ENCODE measurements around the gene ADARB2.

The ADARB2 gene

GRCh38 chr10:1581189-1581588, 156.1 kb downstream of the ADARB2 start:
- Histone ChIP-seq H3K4me3 (ENCODE audit: low read depth in 1 of 2, low read length in 1 of 2) (no peak overlapping the region), H3K4me1 (ENCODE audit: control insufficient read depth in 1 of 2, insufficient read depth in 1 of 2, low read depth in 1 of 2, low read length in 1 of 2) (no peaks in the 10 kb centered on the region), H3K9me3 (no peaks in the 10 kb centered on the region), H3K36me3 (no peaks in the 10 kb centered on the region), H3K27me3 (no peaks in the 10 kb centered on the region), H3K27ac (no peak overlapping the region)
- TF ChIP-seq, protein P1, sequence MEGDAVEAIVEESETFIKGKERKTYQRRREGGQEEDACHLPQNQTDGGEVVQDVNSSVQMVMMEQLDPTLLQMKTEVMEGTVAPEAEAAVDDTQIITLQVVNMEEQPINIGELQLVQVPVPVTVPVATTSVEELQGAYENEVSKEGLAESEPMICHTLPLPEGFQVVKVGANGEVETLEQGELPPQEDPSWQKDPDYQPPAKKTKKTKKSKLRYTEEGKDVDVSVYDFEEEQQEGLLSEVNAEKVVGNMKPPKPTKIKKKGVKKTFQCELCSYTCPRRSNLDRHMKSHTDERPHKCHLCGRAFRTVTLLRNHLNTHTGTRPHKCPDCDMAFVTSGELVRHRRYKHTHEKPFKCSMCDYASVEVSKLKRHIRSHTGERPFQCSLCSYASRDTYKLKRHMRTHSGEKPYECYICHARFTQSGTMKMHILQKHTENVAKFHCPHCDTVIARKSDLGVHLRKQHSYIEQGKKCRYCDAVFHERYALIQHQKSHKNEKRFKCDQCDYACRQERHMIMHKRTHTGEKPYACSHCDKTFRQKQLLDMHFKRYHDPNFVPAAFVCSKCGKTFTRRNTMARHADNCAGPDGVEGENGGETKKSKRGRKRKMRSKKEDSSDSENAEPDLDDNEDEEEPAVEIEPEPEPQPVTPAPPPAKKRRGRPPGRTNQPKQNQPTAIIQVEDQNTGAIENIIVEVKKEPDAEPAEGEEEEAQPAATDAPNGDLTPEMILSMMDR (IDR thresholded peaks at IDR 0.05): no peak

- no peaks in the 10 kb centered on the region for H3K4me1 ChIP-seq (ENCODE audit: control insufficient read depth in 1 of 2, insufficient read depth in 1 of 2, low read depth in 1 of 2, low read length in 1 of 2)
- H3K9me3 ChIP-seq: no peaks in the 10 kb centered on the region
- no peaks in the 10 kb centered on the region for H3K36me3 ChIP-seq
- no peak overlapping the region for H3K4me3 ChIP-seq (ENCODE audit: low read depth in 1 of 2, low read length in 1 of 2)
- no peak overlapping the region for H3K27ac ChIP-seq
- TF ChIP-seq, protein P1 (IDR thresholded peaks at IDR 0.05): no peak
- no peaks in the 10 kb centered on the region for H3K27me3 ChIP-seq
Observed at GRCh38 chr10:1579671-1580070, 157.7 kb downstream of the ADARB2 start.

GRCh38 chr10:1579141-1579491, 158.2 kb downstream of the ADARB2 start:
- TF ChIP-seq, protein P1 (IDR thresholded peaks at IDR 0.05): no peak
- Histone ChIP-seq H3K27ac (no peak overlapping the region), H3K27me3 (no peaks in the 10 kb centered on the region)

GRCh38 chr10:1578392-1579140, 158.8 kb downstream of the ADARB2 start:
- H3K27me3 ChIP-seq: no peaks in the 10 kb centered on the region
- H3K4me3 ChIP-seq (ENCODE audit: low read depth in 1 of 2, low read length in 1 of 2): no peak overlapping the region
- H3K4me1 ChIP-seq (ENCODE audit: control insufficient read depth in 1 of 2, insufficient read depth in 1 of 2, low read depth in 1 of 2, low read length in 1 of 2): no peaks in the 10 kb centered on the region
- no peaks in the 10 kb centered on the region for H3K36me3 ChIP-seq
- H3K27ac ChIP-seq: no peak overlapping the region
- TF ChIP-seq, protein P1 (IDR thresholded peaks at IDR 0.05): no peak
- no peaks in the 10 kb centered on the region for H3K9me3 ChIP-seq

More at GRCh38 chr10:1579141-1579491, 158.2 kb downstream of the ADARB2 start:
- Histone ChIP-seq H3K36me3 (no peaks in the 10 kb centered on the region), H3K4me1 (ENCODE audit: control insufficient read depth in 1 of 2, insufficient read depth in 1 of 2, low read depth in 1 of 2, low read length in 1 of 2) (no peaks in the 10 kb centered on the region), H3K4me3 (ENCODE audit: low read depth in 1 of 2, low read length in 1 of 2) (no peak overlapping the region), H3K9me3 (no peaks in the 10 kb centered on the region)

GRCh38 chr10:1577945-1578344, 159.4 kb downstream of the ADARB2 start:
- H3K27me3 ChIP-seq: no peaks in the 10 kb centered on the region
- no peaks in the 10 kb centered on the region for H3K36me3 ChIP-seq
- no peak overlapping the region for H3K4me3 ChIP-seq (ENCODE audit: low read depth in 1 of 2, low read length in 1 of 2)
- no peak overlapping the region for H3K27ac ChIP-seq
- H3K9me3 ChIP-seq: no peaks in the 10 kb centered on the region
- TF ChIP-seq, protein P1 (IDR thresholded peaks at IDR 0.05): no peak
- H3K4me1 ChIP-seq (ENCODE audit: control insufficient read depth in 1 of 2, insufficient read depth in 1 of 2, low read depth in 1 of 2, low read length in 1 of 2): no peaks in the 10 kb centered on the region
